ENCODE data around the gene CELF2. TPM values are rescaled to one million over a fixed set of nuclear protein-coding genes. Genes with fewer than 3 reads are reported as not detected.

Gene CELF2
- total and polyA plus RNA-seq, 2 of the 4 experiments (the other 2 are of a cell fraction), result 3.5 to 6.6 TPM

GRCh38 chr10:11012421-11013295 lies 5.0 kb upstream of the CELF2 start:
- Histone ChIP-seq H2BK15ac (ENCODE audit: low read depth, low read length) (no peak overlapping the region), H4K91ac (ENCODE audit: insufficient read depth, low read depth, low read length) (no peak overlapping the region), H3K9ac (ENCODE audit: low read depth, low read length) (no peak overlapping the region), H4K5ac (ENCODE audit: low read depth, low read length) (no peak overlapping the region), H4K20me1 (ENCODE audit: insufficient read depth, low read length) (no peaks in the 10 kb centered on the region), H3K14ac (replicated peaks; ENCODE audit: low read depth, low read length) (no peak overlapping the region), H3K4ac (ENCODE audit: low read depth, low read length) (no peak overlapping the region), H3K9me1 (ENCODE audit: insufficient read depth, low read length) (no peaks in the 10 kb centered on the region), H2BK120ac (ENCODE audit: low read depth, low read length) (no peak overlapping the region), H2BK5ac (ENCODE audit: low read depth, low read length, poor library complexity, severe bottlenecking) (no peak overlapping the region), H3K36me3 (ENCODE audit: control insufficient read depth, insufficient read depth, low read length) (no peaks in the 10 kb centered on the region), H3K79me1 (ENCODE audit: low read depth in 1 of 2, low read length in 2 of 2) (no peaks in the 10 kb centered on the region), H3K4me3 (ENCODE audit: insufficient read depth, low read depth, low read length) (no peak overlapping the region), H2AFZ (replicated peaks; ENCODE audit: low read length, poor library complexity) (no peak overlapping the region), H3K18ac (ENCODE audit: low read depth, low read length) (no peak overlapping the region), H3K56ac (ENCODE audit: extremely low read depth, insufficient read depth, low read length) (no peak overlapping the region), H3K9me3 (ENCODE audit: control insufficient read depth, insufficient read depth, low read length) (peaks cover 2% of the 10 kb centered on the region; the same call in 1 of the 2 replicates), H2BK20ac (ENCODE audit: low read depth, low read length) (no peak overlapping the region), H3K23ac (ENCODE audit: low read depth, low read length) (no peak overlapping the region), H3K27ac (ENCODE audit: insufficient read depth, low read length) (no peak overlapping the region), H3K4me1 (ENCODE audit: control insufficient read depth, insufficient read depth, low read length) (peaks cover 2% of the 10 kb centered on the region; the same call in 1 of the 2 replicates), H2AK5ac (ENCODE audit: low read depth, low read length) (no peak overlapping the region), H3K27me3 (ENCODE audit: control insufficient read depth, insufficient read depth, low read length) (peaks cover 29% of the 10 kb centered on the region), H2AK9ac (replicated peaks; ENCODE audit: low read depth, low read length, poor library complexity) (no peak overlapping the region), H3K4me2 (ENCODE audit: low read depth, low read length) (no peak overlapping the region), H4K8ac (ENCODE audit: low read depth in 2 of 2, low read length in 2 of 2) (no peak overlapping the region)
- 45% methylated on average over 2 of the region's 15 CpGs; no CpG with 5 or more reads in 1 of the 2 experiments for WGBS, 2 experiments (ENCODE audit: extremely low coverage in 2 of 2, insufficient read length in 1 of 2)
- intact Hi-C loops (cut with micrococcal nuclease), result no loop called here
- no peak for ATAC-seq (ENCODE audit: low read depth)
- DNase-seq, result no peak
- BruUV-seq (replicated peaks), result no TSS peak
- in situ Hi-C loops (cut with MboI; ENCODE audit: low sequenced_read_pairs), result no loop called here
- CTCF ChIA-PET, result no interaction called here
- dilution Hi-C loops (cut with HindIII; ENCODE audit: low sequenced_read_pairs, unreplicated experiment), result no loop called here
- POLR2A ChIA-PET (ENCODE audit: unreplicated experiment), result interaction anchor here (0.6 kb wide), 1 partner anchor 18 kb away, joined by 5 read pairs; no protein-coding TSS in a partner anchor
- TF ChIP-seq NFE2L2 (IDR thresholded peaks at IDR 0.05; ENCODE audit: low read depth, low read length) (no peak), MAZ (IDR thresholded peaks at IDR 0.05; ENCODE audit: borderline replicate concordance, low read depth, low read length) (no peak), POLR2A (IDR thresholded peaks at IDR 0.05; ENCODE audit: low read depth, low read length) (no peak), RCOR1 (IDR thresholded peaks at IDR 0.05; ENCODE audit: insufficient replicate concordance, low read length) (no peak), CHD1 (IDR thresholded peaks at IDR 0.05; ENCODE audit: low read depth, low read length) (no peak), MXI1 (IDR thresholded peaks at IDR 0.05; ENCODE audit: borderline replicate concordance, low read depth, low read length) (no peak), RFX5 (IDR thresholded peaks at IDR 0.05; ENCODE audit: low read depth, low read length) (no peak), SMC3 (IDR thresholded peaks at IDR 0.05; ENCODE audit: low read depth, low read length) (no peak), CTCF (conservative IDR thresholded peaks at IDR 0.05; ENCODE audit: low read depth, low read length) (no peak), ELK1 (IDR thresholded peaks at IDR 0.05; ENCODE audit: borderline replicate concordance, low read depth, low read length) (no peak), BHLHE40 (IDR thresholded peaks at IDR 0.05; ENCODE audit: low read depth, low read length) (no peak), USF2 (IDR thresholded peaks at IDR 0.05; ENCODE audit: low read depth, low read length) (no peak), CEBPB (IDR thresholded peaks at IDR 0.05; ENCODE audit: low read depth, low read length) (no peak), RAD21 (IDR thresholded peaks at IDR 0.05; ENCODE audit: low read length) (no peak), MAFK (IDR thresholded peaks at IDR 0.05; ENCODE audit: low read depth, low read length) (no peak)
